Measurements from ENCODE around the gene HNRNPUL1. TPM values are rescaled to one million over a fixed set of nuclear protein-coding genes. Genes with fewer than 3 reads are reported as not detected.

Gene HNRNPUL1
- polyA plus RNA-seq, 1 experiment, result 35.4 TPM

DNA sequence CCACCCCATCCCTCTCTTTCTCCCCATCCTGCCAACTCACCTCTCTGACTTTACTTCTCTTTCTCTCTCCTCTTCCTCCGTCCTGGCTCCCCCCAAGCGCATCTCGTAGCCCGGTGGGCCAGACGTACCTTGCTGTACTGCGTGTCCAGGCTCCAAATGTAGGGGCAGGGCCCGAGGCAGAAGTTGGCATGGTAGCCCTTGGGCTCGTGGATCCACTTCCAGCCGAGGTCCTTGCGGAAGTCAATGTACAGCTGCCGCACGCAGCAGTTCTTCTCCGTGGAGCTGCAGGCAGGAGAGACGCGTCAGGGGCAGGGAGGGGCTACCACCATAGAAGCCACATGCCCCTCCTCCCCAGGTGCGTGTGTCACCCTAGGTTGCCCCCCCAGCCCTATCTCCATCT lies 67.8 kb downstream of the HNRNPUL1 start:
- CTCF ChIA-PET, result interaction anchor here (1.9 kb wide), 1 partner anchor 20 kb away, joined by 8 read pairs; no protein-coding TSS in a partner anchor
- H3K27me3 ChIP-seq (ENCODE audit: control insufficient read depth, insufficient read depth, low read length), result no peaks in the 10 kb centered on the region
- POLR2A ChIA-PET, result no interaction called here
- peaks cover 34% of the 10 kb centered on the region for H3K36me3 ChIP-seq (ENCODE audit: control insufficient read depth, insufficient read depth, low read length)
- TF ChIP-seq CTCF (IDR thresholded peaks at IDR 0.05; ENCODE audit: insufficient read depth, low read depth, low read length), result no peak
- DNase-seq (ENCODE audit: low read depth), result no peak
- no peak overlapping the region for H3K4me3 ChIP-seq (ENCODE audit: low read depth, low read length)

DNA sequence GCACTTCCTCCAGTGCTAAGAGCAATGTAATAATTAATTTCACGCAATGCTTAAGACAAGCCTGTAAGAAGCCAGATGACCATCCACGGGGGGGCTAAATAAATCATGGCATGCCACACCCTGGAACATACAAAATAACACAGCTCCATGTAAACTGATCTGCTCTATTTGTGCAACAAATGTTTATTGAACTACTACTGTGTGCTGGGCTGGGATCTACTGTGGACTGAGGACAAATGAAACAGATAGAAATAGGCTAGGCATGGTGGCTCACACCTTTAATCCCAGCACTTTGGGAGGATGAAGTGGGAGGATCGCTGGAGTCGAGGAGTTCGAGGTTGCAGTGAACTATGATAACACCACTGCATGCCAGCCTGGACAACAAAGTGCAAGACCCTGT lies 68.3 kb downstream of the HNRNPUL1 start:
- POLR2A ChIA-PET, result no interaction called here
- no peak for TF ChIP-seq CTCF (IDR thresholded peaks at IDR 0.05; ENCODE audit: insufficient read depth, low read depth, low read length)
- Histone ChIP-seq H3K36me3 (ENCODE audit: control insufficient read depth, insufficient read depth, low read length) (peaks cover 34% of the 10 kb centered on the region), H3K27me3 (ENCODE audit: control insufficient read depth, insufficient read depth, low read length) (no peaks in the 10 kb centered on the region), H3K4me3 (ENCODE audit: low read depth, low read length) (no peak overlapping the region)
- CTCF ChIA-PET, result interaction anchor here (1.9 kb wide), 1 partner anchor 20 kb away, joined by 8 read pairs; no protein-coding TSS in a partner anchor
- DNase-seq (ENCODE audit: low read depth), result no peak

DNA sequence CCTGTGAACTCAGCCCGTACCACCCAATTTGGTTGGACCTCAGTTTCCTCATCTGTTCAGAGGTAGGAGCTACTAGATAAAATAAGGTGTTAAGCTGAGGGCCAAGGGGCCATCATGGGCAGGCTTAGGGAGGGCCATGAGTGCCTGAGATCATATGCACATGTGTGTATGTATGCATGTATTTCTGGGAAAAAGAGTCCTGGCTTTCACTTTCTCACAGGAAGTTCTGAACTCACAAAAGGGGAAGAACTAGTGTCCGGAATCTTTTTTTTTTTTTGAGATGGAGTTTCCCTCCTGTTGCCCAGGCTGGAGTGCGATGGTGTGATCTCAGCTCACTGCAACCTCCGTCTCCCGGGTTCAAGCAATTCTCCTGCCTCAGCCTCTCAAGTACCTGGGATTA lies 70.6 kb downstream of the HNRNPUL1 start:
- DNase-seq (ENCODE audit: low read depth), result no peak
- ChIA-PET POLR2A (no interaction called here), CTCF (interaction anchor here (1.4 kb wide), 1 partner anchor 13 kb away, joined by 4 read pairs; no protein-coding TSS in a partner anchor)
- H3K36me3 ChIP-seq (ENCODE audit: control insufficient read depth, insufficient read depth, low read length), result peaks cover 22% of the 10 kb centered on the region
- H3K27me3 ChIP-seq (ENCODE audit: control insufficient read depth, insufficient read depth, low read length), result no peaks in the 10 kb centered on the region
- no peak overlapping the region for H3K4me3 ChIP-seq (ENCODE audit: low read depth, low read length)
- no peak for TF ChIP-seq CTCF (IDR thresholded peaks at IDR 0.05; ENCODE audit: insufficient read depth, low read depth, low read length)

DNA sequence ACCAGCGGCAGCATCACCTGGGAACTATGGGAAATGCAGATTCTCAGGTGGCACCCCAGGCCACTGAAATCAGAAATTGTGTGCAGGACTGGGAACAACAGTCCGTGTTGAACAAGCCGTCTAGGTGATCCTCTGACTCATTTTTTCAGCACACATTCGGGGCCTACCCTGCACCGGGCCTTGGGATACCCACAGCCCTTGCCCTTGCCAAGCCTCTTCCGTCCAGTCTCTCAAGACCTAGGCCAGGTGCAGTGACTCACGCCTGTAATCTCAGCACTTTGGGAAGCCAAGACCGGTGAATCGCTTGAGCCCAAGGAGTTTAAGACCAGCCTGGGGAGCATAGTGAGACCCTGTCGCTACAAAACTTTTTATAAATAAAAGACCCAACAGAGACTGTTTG lies 71.3 kb downstream of the HNRNPUL1 start:
- Histone ChIP-seq H3K4me3 (ENCODE audit: low read depth, low read length) (no peak overlapping the region), H3K27me3 (ENCODE audit: control insufficient read depth, insufficient read depth, low read length) (no peaks in the 10 kb centered on the region), H3K36me3 (ENCODE audit: control insufficient read depth, insufficient read depth, low read length) (peaks cover 24% of the 10 kb centered on the region)
- DNase-seq (ENCODE audit: low read depth), result no peak
- TF ChIP-seq CTCF (IDR thresholded peaks at IDR 0.05; ENCODE audit: insufficient read depth, low read depth, low read length), result no peak
- ChIA-PET CTCF (interaction anchor here (1.4 kb wide), 1 partner anchor 14 kb away, joined by 4 read pairs; no protein-coding TSS in a partner anchor), POLR2A (no interaction called here)

- CTCF ChIA-PET, result no interaction called here
- no peak for TF ChIP-seq CTCF (IDR thresholded peaks at IDR 0.05; ENCODE audit: insufficient read depth, low read depth, low read length)
- POLR2A ChIA-PET, result no interaction called here
- Histone ChIP-seq H3K27me3 (ENCODE audit: control insufficient read depth, insufficient read depth, low read length) (no peaks in the 10 kb centered on the region), H3K36me3 (ENCODE audit: control insufficient read depth, insufficient read depth, low read length) (peaks cover 34% of the 10 kb centered on the region), H3K4me3 (ENCODE audit: low read depth, low read length) (no peak overlapping the region)
- no peak for DNase-seq (ENCODE audit: low read depth)
Measured at GRCh38 chr19:41339936-41340335, 75.8 kb downstream of the HNRNPUL1 start.

All from BJ (cell line).